ENCODE data around the gene TMPRSS6.

TMPRSS6 gene

DNA sequence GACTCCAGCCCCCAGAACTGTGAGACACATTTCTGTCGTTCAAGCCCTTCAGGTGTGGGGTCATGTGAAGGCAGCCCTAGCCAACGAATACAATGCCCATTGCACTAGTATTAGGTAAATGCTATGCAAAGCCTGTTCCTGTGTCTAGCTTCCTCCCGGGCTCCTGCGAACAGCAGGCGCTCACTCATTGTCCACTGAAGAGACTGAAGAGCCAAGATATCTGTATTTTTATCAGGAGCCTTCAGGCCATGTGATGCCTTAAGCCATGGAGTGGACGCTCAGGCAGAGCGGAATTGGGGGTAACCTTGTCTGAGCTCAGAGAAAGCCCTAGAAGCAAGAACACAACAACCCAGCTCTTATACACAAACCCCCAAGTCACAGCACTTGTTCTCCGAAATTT lies 4.2 kb upstream of the TMPRSS6 start:
- no peak for DNase-seq
- no peak overlapping the region for H3K4me3 ChIP-seq (ENCODE audit: low read depth, low read length)
- no peaks in the 10 kb centered on the region for H3K36me3 ChIP-seq
- no peaks in the 10 kb centered on the region for H3K27me3 ChIP-seq
- TF ChIP-seq, protein P1, sequence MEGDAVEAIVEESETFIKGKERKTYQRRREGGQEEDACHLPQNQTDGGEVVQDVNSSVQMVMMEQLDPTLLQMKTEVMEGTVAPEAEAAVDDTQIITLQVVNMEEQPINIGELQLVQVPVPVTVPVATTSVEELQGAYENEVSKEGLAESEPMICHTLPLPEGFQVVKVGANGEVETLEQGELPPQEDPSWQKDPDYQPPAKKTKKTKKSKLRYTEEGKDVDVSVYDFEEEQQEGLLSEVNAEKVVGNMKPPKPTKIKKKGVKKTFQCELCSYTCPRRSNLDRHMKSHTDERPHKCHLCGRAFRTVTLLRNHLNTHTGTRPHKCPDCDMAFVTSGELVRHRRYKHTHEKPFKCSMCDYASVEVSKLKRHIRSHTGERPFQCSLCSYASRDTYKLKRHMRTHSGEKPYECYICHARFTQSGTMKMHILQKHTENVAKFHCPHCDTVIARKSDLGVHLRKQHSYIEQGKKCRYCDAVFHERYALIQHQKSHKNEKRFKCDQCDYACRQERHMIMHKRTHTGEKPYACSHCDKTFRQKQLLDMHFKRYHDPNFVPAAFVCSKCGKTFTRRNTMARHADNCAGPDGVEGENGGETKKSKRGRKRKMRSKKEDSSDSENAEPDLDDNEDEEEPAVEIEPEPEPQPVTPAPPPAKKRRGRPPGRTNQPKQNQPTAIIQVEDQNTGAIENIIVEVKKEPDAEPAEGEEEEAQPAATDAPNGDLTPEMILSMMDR (IDR thresholded peaks at IDR 0.05; ENCODE audit: low read depth, low read length), result no peak
- H3K4me1 ChIP-seq, result no peaks in the 10 kb centered on the region; the same call in 1 of the 2 replicates
- H3K9me3 ChIP-seq, result no peaks in the 10 kb centered on the region

DNA sequence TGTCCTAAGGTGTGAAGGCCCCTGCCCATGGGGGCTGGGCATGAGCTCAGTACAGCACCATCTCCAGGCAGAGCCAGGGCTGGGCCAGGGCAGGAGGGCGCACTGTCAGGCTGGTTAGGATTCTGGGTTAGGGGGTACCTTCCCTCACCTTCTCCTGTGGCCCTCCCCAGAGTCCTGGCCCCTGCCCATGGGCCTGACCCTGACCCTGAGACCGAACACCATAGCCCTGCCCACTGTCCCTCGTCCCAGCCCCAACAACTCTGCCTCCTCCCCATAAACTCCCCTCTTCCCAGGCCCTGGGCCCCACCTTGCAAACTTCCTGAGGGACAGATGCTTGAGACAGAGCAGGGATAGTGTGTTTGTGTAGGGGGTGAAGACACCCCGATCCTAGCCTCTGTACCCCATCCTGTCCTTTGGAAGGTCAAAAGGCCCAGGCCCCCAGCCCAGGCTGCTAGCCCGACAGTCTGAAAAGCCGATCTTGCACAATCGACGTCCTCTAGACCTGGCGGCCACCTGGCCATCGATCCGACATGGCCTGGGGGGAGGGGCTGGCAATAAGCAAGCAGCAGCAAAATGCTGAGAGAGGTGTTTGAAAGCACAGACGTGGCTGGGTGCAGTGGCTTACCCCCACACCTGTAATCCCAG lies 2.7 kb upstream of the TMPRSS6 start:
- Histone ChIP-seq H3K9me3 (no peaks in the 10 kb centered on the region), H3K36me3 (no peaks in the 10 kb centered on the region), H3K27me3 (no peaks in the 10 kb centered on the region), H3K4me3 (ENCODE audit: low read depth, low read length) (no peak overlapping the region), H3K4me1 (no peaks in the 10 kb centered on the region; the same call in 1 of the 2 replicates)
- DNase-seq, result no peak
- TF ChIP-seq, protein P1 (IDR thresholded peaks at IDR 0.05; ENCODE audit: low read depth, low read length), result no peak

DNA sequence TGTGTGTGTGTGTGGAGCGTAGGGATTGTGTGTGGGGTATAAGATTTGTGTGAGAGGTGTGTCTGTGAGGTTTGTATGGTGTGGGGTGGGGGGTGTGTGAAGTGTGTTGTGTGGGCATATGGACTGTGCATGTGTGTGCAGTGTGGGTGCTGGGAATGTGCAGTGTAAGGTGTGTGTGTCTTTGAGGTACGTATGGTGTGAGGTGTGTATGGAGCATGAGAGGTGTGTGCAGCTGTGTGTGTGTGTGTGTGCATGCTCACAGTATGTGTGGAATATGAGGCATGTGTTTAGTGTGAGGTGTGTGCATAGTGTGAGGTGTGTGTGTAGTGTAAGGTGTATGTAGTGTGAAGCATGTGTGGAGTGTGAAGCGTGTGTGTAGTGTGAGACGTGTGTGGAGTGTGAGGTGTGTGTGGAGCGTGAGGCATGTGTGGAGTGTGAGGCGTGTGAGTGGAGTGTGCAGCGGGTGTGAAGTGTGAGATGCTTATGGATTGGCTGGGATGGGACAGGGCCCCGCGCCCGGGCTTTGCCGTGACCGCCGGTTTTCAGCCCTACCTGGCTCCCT lies 1.7 kb upstream of the TMPRSS6 start:
- no peaks in the 10 kb centered on the region; the same call in 1 of the 2 replicates for H3K4me1 ChIP-seq
- no peaks in the 10 kb centered on the region for H3K9me3 ChIP-seq
- TF ChIP-seq, protein P1 (IDR thresholded peaks at IDR 0.05; ENCODE audit: low read depth, low read length), result no peak
- no peak overlapping the region for H3K4me3 ChIP-seq (ENCODE audit: low read depth, low read length)
- no peaks in the 10 kb centered on the region for H3K27me3 ChIP-seq
- no peak for DNase-seq
- H3K36me3 ChIP-seq, result no peaks in the 10 kb centered on the region

DNA sequence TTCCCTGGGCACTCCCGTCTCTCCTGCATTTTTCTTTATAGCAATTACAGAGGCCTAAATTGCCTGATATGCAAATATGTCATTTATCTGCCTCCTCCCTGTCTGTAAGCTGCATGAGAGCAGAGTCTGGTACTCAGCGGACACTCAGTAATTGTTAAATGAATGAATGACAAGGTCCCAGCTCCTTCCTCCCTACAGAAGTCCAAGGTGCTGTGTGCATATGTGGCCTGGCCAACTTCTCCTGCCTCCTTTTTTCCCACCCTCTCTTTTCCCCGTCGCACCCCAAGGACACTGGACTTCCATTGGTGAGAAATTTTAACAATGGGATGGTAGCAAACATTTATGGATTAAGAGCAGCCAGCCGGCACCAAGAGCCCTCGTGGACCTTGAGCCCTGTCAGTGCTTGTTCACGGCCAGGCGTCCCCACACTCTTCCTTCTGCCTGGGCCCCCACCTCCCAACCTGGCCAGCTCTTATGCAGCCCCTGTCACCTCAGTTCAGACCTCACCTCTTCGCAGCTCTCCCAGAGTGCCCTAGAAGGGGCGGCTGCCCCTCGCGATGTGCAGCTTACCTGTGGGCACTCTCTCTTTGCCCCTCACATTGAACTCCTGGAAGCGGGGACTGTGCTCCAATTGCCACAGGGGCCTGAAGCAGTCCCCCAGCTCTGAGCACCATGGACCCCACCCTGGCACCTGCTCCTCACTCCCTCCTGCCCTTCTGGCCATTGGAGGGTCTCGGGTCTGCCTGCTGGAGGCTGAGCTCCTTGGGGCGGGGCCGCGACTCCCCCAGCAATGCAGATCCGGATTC lies 1.5 kb downstream of the TMPRSS6 start:
- no peaks in the 10 kb centered on the region for H3K9me3 ChIP-seq
- TF ChIP-seq, protein P1 (IDR thresholded peaks at IDR 0.05; ENCODE audit: low read depth, low read length), result no peak
- no peaks in the 10 kb centered on the region for H3K27me3 ChIP-seq
- DNase-seq, result no peak
- H3K4me3 ChIP-seq (ENCODE audit: low read depth, low read length), result no peak overlapping the region
- H3K4me1 ChIP-seq, result peaks cover 3% of the 10 kb centered on the region; the same call in 1 of the 2 replicates
- no peaks in the 10 kb centered on the region for H3K36me3 ChIP-seq

DNA sequence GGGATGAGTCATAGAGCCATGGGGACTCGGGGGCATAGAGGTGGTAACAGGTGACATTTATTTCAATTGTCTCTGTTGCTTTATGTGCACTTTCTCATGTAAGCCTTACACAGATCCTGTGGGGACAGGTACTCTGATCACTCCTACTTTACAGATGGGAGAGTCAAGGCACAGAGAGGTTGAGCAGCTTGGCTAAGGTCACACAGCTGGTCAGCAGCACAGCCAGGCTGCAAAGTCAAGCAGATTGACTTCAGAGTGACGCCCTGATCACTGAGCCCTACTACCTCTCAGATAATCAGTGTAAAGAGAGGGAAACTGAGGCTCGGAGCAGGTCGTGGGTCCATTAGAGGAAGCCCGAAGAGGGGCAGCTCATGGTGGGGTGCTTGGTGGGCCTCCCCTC lies 3.5 kb downstream of the TMPRSS6 start:
- no peak for DNase-seq
- no peaks in the 10 kb centered on the region for H3K9me3 ChIP-seq
- H3K36me3 ChIP-seq, result no peaks in the 10 kb centered on the region
- peaks cover 3% of the 10 kb centered on the region; the same call in 1 of the 2 replicates for H3K4me1 ChIP-seq
- H3K4me3 ChIP-seq (ENCODE audit: low read depth, low read length), result no peak overlapping the region
- H3K27me3 ChIP-seq, result no peaks in the 10 kb centered on the region
- TF ChIP-seq, protein P1 (IDR thresholded peaks at IDR 0.05; ENCODE audit: low read depth, low read length), result no peak

All from BE2C (cell line).